HEK293 (cell line): ENCODE data around the gene LINC00632.

Source experiments
- CTCF ChIA-PET: fragments of 350-600 bp; formaldehyde crosslinking; extraction: SDS; loops from one replicate; lab custom pipeline; 2021; ENCODE audit warnings: antibody characterized with exemption; lab: Yijun Ruan, JAX
- POLR2A ChIA-PET: fragments of 300-600 bp; formaldehyde crosslinking; extraction: SDS; loops from one replicate; lab custom pipeline; 2020; ENCODE audit warnings: antibody characterized with exemption, inconsistent platforms; lab: Yijun Ruan, JAX
- H3K27ac ChIP-seq: fragments of 200-500 bp; sonication (Bioruptor generic); 2 replicates; pipeline ENCODE4 v1.5.1; 2014; ENCODE audit warnings: low read depth, low read length, control low read depth, inconsistent platforms; ENCODE audit errors: extremely low read depth
- H3K36me3 ChIP-seq, 2 experiments: fragments of 200-500 bp in 1 of 2; sonication (Bioruptor generic) in 1 of 2; 1 replicate in 1 of 2; 2 replicates in 1 of 2; pipeline ENCODE4 v1.5.1; 2014 to 2017; ENCODE audit warnings: inconsistent platforms in 2 of 2, low read length in 2 of 2; ENCODE audit not compliant: control insufficient read depth in 2 of 2, insufficient read depth in 1 of 2
- H3K4me1 ChIP-seq: fragments of 200-500 bp; sonication (Bioruptor generic); 2 replicates; pipeline ENCODE4 v1.5.1; 2014; ENCODE audit warnings: mild to moderate bottlenecking, low read length, inconsistent platforms; ENCODE audit not compliant: control insufficient read depth, insufficient read depth
- H3K4me3 ChIP-seq: 2 replicates; pipeline ENCODE4 v1.5.1; 2011; ENCODE audit warnings: low read depth, mild to moderate bottlenecking, control low read depth, low read length, moderate library complexity
- H3K9me3 ChIP-seq: fragments of 200-500 bp; sonication (Bioruptor generic); 2 replicates; pipeline ENCODE4 v1.5.1; 2014; ENCODE audit warnings: low read depth, low read length, inconsistent platforms; ENCODE audit not compliant: control insufficient read depth, insufficient read depth
- GLIS2 ChIP-seq: fragments of 450-650 bp; formaldehyde crosslinking; IDR thresholded peaks from 2 replicates; pipeline ENCODE4 v1.5.1; 2016; ENCODE audit warnings: missing biosample characterization, missing genetic modification characterization
- KLF10 ChIP-seq: fragments of 450-650 bp; IDR thresholded peaks from 2 replicates; pipeline ENCODE4 v1.5.1; 2018; ENCODE audit warnings: missing biosample characterization, mild to moderate bottlenecking, missing genetic modification characterization
- MEIS1 ChIP-seq: sonication (generic); formaldehyde crosslinking; IDR thresholded peaks from 2 replicates; pipeline ENCODE4 v1.8.1; 2022; ENCODE audit warnings: missing genetic modification reagents, mild to moderate bottlenecking, borderline replicate concordance
- OSR2 ChIP-seq: fragments of 450-650 bp; formaldehyde crosslinking; IDR thresholded peaks from 2 replicates; pipeline ENCODE4 v1.5.1; 2016; ENCODE audit warnings: missing biosample characterization, missing genetic modification characterization
- ZIC2 ChIP-seq: fragments of 450-650 bp; formaldehyde crosslinking; IDR thresholded peaks from 2 replicates; pipeline ENCODE4 v1.5.1; 2016; ENCODE audit warnings: missing biosample characterization, missing genetic modification characterization
- ZNF132 ChIP-seq: fragments of 450-650 bp; formaldehyde crosslinking; IDR thresholded peaks from 2 replicates; pipeline ENCODE4 v1.5.1; 2017; ENCODE audit warnings: missing biosample characterization, missing genetic modification characterization, borderline replicate concordance
- ZNF19 ChIP-seq: fragments of 450-650 bp; formaldehyde crosslinking; IDR thresholded peaks from 2 replicates; pipeline ENCODE4; 2016; ENCODE audit warnings: missing biosample characterization, missing genetic modification characterization, low read depth
- ZNF214 ChIP-seq: fragments of 450-650 bp; formaldehyde crosslinking; IDR thresholded peaks from 2 replicates; pipeline ENCODE4 v1.5.1; 2017; ENCODE audit warnings: missing biosample characterization, mild to moderate bottlenecking, missing genetic modification characterization, borderline replicate concordance
- ZNF239 ChIP-seq: fragments of 450-650 bp; formaldehyde crosslinking; IDR thresholded peaks from 2 replicates; pipeline ENCODE4 v1.5.1; 2016; ENCODE audit warnings: missing biosample characterization, missing genetic modification characterization
- ZNF274 ChIP-seq, 2 experiments: fragments of 200-500 bp in 1 of 2; fragments of 450-650 bp in 1 of 2; sonication (Bioruptor generic) in 1 of 2; formaldehyde crosslinking in 1 of 2; IDR thresholded peaks; 2 replicates each; pipeline versions ENCODE4 v1.5.1 to v1.6.1; 2014 to 2016; ENCODE audit warnings: borderline replicate concordance in 1 of 2, inconsistent platforms in 1 of 2, low read length in 1 of 2, missing biosample characterization in 1 of 2, missing genetic modification characterization in 1 of 2
- ZNF366 ChIP-seq: fragments of 450-650 bp; formaldehyde crosslinking; conservative IDR thresholded peaks from 2 replicates; pipeline ENCODE4 v1.5.1; 2016; ENCODE audit warnings: missing biosample characterization, missing genetic modification characterization
- ZNF426 ChIP-seq: fragments of 450-650 bp; formaldehyde crosslinking; IDR thresholded peaks from 2 replicates; pipeline ENCODE4 v1.5.1; 2017; ENCODE audit warnings: missing biosample characterization, missing genetic modification characterization, mild to moderate bottlenecking, inconsistent platforms, moderate library complexity
- ZNF530 ChIP-seq: fragments of 450-650 bp; formaldehyde crosslinking; IDR thresholded peaks from 2 replicates; pipeline ENCODE4 v1.5.1; 2016; ENCODE audit warnings: low read depth, missing biosample characterization, missing genetic modification characterization
- ZNF548 ChIP-seq: fragments of 450-650 bp; formaldehyde crosslinking; IDR thresholded peaks from 2 replicates; pipeline ENCODE4 v1.5.1; 2016; ENCODE audit warnings: missing biosample characterization, missing genetic modification characterization
- ZNF621 ChIP-seq: fragments of 450-650 bp; formaldehyde crosslinking; IDR thresholded peaks from 2 replicates; pipeline ENCODE4 v1.5.1; 2017; ENCODE audit warnings: missing biosample characterization, missing genetic modification characterization
- ZNF654 ChIP-seq: fragments of 450-650 bp; formaldehyde crosslinking; IDR thresholded peaks from 2 replicates; pipeline ENCODE4 v1.5.1; 2016; ENCODE audit warnings: low read depth, missing biosample characterization, missing genetic modification characterization
- ZNF777 ChIP-seq: fragments of 450-650 bp; formaldehyde crosslinking; IDR thresholded peaks from 2 replicates; pipeline ENCODE4 v1.5.1; 2017; ENCODE audit warnings: missing biosample characterization, missing genetic modification characterization, borderline replicate concordance
- TF ChIP-seq, protein P1 (sequence below): fragments of 450-650 bp; formaldehyde crosslinking; IDR thresholded peaks from 2 replicates; pipeline ENCODE4 v1.5.1; 2016; ENCODE audit warnings: missing biosample characterization, missing genetic modification characterization
- TF ChIP-seq, protein P2 (sequence below): fragments of 450-650 bp; formaldehyde crosslinking; IDR thresholded peaks from 2 replicates; pipeline ENCODE4 v1.5.1; 2016; ENCODE audit warnings: missing biosample characterization, missing genetic modification characterization
- TF ChIP-seq, protein P3 (sequence below): fragments of 450-650 bp; formaldehyde crosslinking; IDR thresholded peaks from 2 replicates; pipeline ENCODE4 v1.5.1; 2016; ENCODE audit warnings: missing biosample characterization, missing genetic modification characterization
- TF ChIP-seq, protein P4 (sequence below): fragments of 450-650 bp; formaldehyde crosslinking; IDR thresholded peaks from 2 replicates; pipeline ENCODE4 v1.5.1; 2016; ENCODE audit warnings: missing biosample characterization, missing genetic modification characterization, borderline replicate concordance
- TF ChIP-seq, protein P5 (sequence below): sonication (generic); formaldehyde crosslinking; IDR thresholded peaks from 2 replicates; pipeline ENCODE4 v1.8.1; 2022; ENCODE audit warnings: mild to moderate bottlenecking, moderate library complexity, missing genetic modification reagents

The LINC00632 gene

DNA sequence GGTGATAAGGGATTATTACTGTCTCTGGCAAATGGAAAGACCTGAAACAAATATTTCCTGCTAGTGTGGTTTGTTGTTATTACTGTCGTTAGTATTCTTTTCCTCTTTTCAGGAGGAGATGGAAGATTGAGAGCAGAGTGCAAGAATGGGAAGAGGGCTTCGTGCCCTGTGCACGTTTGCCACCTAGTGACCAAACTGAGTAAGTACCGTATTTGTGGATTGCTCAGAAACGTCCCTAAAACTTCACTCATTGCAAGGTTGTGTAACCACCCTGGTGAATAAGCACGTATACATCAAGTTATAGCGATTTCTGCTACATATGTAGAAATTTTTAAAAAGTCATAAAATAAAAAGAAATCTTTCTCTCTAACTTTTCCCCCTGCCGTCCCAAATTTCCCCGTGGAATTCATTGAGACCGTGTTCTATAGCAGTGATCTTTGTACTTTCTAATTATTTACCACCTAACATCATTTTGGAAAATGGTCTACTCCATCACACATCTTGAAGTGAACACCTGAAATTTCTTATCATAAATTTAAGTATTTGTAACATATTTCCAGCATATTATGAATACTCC, 24.3 kb downstream of the LINC00632 start:
- H3K27ac ChIP-seq, result no peak overlapping the region
- H3K36me3 ChIP-seq, result peaks cover 0 to 5% of the 10 kb centered on the region in 2 experiments; a peak in 2 of 3 replicates
- ChIA-PET CTCF (interaction anchor here (0.8 to 1.5 kb wide), 3 partner anchors 33 to 683 kb away, joined by 3 to 16 read pairs (median 5); no protein-coding TSS in a partner anchor), POLR2A (no interaction called here)
- H3K4me1 ChIP-seq, result no peaks in the 10 kb centered on the region
- no peak overlapping the region for H3K4me3 ChIP-seq
- no peaks in the 10 kb centered on the region for H3K9me3 ChIP-seq
- TF ChIP-seq ZNF621 (tag by site-specific recombination) (no peak), MEIS1 (CRISPR knock-in tag) (no peak), ZNF654 (peak; percentile 99)
- TF ChIP-seq, protein P1, sequence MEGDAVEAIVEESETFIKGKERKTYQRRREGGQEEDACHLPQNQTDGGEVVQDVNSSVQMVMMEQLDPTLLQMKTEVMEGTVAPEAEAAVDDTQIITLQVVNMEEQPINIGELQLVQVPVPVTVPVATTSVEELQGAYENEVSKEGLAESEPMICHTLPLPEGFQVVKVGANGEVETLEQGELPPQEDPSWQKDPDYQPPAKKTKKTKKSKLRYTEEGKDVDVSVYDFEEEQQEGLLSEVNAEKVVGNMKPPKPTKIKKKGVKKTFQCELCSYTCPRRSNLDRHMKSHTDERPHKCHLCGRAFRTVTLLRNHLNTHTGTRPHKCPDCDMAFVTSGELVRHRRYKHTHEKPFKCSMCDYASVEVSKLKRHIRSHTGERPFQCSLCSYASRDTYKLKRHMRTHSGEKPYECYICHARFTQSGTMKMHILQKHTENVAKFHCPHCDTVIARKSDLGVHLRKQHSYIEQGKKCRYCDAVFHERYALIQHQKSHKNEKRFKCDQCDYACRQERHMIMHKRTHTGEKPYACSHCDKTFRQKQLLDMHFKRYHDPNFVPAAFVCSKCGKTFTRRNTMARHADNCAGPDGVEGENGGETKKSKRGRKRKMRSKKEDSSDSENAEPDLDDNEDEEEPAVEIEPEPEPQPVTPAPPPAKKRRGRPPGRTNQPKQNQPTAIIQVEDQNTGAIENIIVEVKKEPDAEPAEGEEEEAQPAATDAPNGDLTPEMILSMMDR (tag by site-specific recombination), result peak; percentile 61

DNA sequence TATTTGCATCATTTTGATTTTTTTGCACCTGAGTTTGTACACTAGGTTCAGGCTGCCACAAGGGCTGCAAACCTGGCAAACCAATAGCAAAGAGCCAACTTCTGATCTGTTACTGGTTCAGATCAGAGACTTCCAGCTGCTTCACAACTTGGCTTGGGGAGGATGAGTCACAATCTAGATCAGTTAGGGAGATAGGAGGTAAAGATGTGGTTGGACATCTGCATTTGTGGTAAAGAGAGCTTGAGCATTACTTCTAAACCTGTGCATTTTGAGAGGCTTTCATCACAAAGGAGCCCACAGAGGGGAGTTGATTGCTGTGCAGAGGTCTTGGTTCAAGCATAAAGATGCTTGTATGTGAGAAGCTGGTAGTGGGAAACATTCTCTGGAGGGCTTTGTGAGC, 34.5 kb downstream of the LINC00632 start:
- H3K4me1 ChIP-seq, result no peaks in the 10 kb centered on the region
- no peak for TF ChIP-seq OSR2 (tag by site-specific recombination)
- TF ChIP-seq, protein P2, sequence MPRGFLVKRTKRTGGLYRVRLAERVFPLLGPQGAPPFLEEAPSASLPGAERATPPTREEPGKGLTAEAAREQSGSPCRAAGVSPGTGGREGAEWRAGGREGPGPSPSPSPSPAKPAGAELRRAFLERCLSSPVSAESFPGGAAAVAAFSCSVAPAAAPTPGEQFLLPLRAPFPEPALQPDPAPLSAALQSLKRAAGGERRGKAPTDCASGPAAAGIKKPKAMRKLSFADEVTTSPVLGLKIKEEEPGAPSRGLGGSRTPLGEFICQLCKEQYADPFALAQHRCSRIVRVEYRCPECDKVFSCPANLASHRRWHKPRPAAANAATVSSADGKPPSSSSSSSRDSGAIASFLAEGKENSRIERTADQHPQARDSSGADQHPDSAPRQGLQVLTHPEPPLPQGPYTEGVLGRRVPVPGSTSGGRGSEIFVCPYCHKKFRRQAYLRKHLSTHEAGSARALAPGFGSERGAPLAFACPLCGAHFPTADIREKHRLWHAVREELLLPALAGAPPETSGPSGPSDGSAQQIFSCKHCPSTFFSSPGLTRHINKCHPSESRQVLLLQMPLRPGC (tag by site-specific recombination), result no peak
- no peak for TF ChIP-seq KLF10
- TF ChIP-seq, protein P3, sequence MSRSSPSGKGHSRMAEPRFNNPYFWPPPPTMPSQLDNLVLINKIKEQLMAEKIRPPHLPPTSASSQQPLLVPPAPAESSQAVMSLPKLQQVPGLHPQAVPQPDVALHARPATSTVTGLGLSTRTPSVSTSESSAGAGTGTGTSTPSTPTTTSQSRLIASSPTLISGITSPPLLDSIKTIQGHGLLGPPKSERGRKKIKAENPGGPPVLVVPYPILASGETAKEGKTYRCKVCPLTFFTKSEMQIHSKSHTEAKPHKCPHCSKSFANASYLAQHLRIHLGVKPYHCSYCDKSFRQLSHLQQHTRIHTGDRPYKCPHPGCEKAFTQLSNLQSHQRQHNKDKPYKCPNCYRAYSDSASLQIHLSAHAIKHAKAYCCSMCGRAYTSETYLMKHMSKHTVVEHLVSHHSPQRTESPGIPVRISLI (tag by site-specific recombination), result no peak
- no peak for TF ChIP-seq ZNF239 (tag by site-specific recombination)
- TF ChIP-seq ZNF214 (tag by site-specific recombination), result no peak
- TF ChIP-seq ZNF530 (tag by site-specific recombination), result no peak
- TF ChIP-seq, protein P4, sequence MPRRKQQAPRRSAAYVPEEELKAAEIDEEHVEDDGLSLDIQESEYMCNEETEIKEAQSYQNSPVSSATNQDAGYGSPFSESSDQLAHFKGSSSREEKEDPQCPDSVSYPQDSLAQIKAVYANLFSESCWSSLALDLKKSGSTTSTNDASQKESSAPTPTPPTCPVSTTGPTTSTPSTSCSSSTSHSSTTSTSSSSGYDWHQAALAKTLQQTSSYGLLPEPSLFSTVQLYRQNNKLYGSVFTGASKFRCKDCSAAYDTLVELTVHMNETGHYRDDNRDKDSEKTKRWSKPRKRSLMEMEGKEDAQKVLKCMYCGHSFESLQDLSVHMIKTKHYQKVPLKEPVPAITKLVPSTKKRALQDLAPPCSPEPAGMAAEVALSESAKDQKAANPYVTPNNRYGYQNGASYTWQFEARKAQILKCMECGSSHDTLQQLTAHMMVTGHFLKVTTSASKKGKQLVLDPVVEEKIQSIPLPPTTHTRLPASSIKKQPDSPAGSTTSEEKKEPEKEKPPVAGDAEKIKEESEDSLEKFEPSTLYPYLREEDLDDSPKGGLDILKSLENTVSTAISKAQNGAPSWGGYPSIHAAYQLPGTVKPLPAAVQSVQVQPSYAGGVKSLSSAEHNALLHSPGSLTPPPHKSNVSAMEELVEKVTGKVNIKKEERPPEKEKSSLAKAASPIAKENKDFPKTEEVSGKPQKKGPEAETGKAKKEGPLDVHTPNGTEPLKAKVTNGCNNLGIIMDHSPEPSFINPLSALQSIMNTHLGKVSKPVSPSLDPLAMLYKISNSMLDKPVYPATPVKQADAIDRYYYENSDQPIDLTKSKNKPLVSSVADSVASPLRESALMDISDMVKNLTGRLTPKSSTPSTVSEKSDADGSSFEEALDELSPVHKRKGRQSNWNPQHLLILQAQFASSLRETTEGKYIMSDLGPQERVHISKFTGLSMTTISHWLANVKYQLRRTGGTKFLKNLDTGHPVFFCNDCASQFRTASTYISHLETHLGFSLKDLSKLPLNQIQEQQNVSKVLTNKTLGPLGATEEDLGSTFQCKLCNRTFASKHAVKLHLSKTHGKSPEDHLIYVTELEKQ (tag by site-specific recombination), result no peak
- TF ChIP-seq ZNF132 (tag by site-specific recombination), result no peak
- no peak for TF ChIP-seq ZNF19 (tag by site-specific recombination)
- TF ChIP-seq ZNF548 (tag by site-specific recombination), result no peak
- TF ChIP-seq ZIC2 (tag by site-specific recombination), result no peak
- no peak for TF ChIP-seq ZNF274 (IDR thresholded peaks at IDR 0.05; ENCODE audit: low read length)
- no peak for TF ChIP-seq ZNF274 (tag by site-specific recombination; IDR thresholded peaks at IDR 0.05; ENCODE audit: borderline replicate concordance)
- no peak for TF ChIP-seq ZNF426
- TF ChIP-seq ZNF777 (tag by site-specific recombination), result no peak
- TF ChIP-seq ZNF366 (tag by site-specific recombination), result no peak
- TF ChIP-seq GLIS2 (tag by site-specific recombination), result no peak
- TF ChIP-seq, protein P5, sequence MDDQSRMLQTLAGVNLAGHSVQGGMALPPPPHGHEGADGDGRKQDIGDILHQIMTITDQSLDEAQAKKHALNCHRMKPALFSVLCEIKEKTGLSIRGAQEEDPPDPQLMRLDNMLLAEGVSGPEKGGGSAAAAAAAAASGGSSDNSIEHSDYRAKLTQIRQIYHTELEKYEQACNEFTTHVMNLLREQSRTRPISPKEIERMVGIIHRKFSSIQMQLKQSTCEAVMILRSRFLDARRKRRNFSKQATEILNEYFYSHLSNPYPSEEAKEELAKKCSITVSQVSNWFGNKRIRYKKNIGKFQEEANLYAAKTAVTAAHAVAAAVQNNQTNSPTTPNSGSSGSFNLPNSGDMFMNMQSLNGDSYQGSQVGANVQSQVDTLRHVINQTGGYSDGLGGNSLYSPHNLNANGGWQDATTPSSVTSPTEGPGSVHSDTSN, result no peak
- H3K36me3 ChIP-seq, result no peaks in the 10 kb centered on the region
- CTCF ChIA-PET, result interaction anchor here (1.5 kb wide), 1 partner anchor 18 kb away, joined by 6 read pairs; no protein-coding TSS in a partner anchor
- POLR2A ChIA-PET, result no interaction called here
- H3K4me3 ChIP-seq, result no peak overlapping the region
- no peak overlapping the region for H3K27ac ChIP-seq
- no peaks in the 10 kb centered on the region for H3K9me3 ChIP-seq
